ENCODE results near the gene ZNF587B. TPM values are rescaled to one million over a fixed set of nuclear protein-coding genes. Genes with fewer than 3 reads are reported as not detected.
A peak's percentile ranks its signal among the peaks of the same experiment; 100 is the strongest.
"Not testable (repeated sequence)": the region's sequence is repeated elsewhere in the genome, so short reads cannot be mapped to it uniquely, and the experiment has no call there.

Gene ZNF587B
- polyA plus RNA-seq, 3 donors, result 0.18 to 6.6 (median 0.56) TPM

DNA sequence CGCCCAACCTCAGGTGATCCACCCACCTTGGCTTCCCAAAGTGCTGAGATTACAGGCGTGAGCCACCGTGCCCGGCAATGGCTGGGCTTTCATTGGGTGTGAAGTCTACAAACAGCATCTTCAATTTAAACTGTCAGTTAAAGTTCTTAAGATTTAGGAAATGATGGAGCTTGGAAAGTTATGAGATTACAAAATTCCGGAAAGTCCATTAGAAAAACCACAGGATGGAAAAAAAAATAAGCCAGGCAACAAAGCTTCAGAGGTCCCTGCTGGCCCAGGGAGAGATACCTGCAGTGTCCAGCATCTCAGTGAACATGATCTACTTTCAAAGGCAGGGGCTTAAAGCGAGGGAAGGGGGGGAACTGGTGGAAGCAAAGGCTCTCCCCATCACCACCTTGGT lies 4.6 kb upstream of the ZNF587B start:
- Histone ChIP-seq H3K9me3 (replicated peaks in 1 of 2; ENCODE audit: control insufficient read depth in 1 of 2, insufficient read depth in 1 of 2, low read length in 2 of 2) (peaks cover 0 to 5% of the 10 kb centered on the region in 2 donors), H3K79me2 (ENCODE audit: insufficient read depth, low read length) (peaks cover 74% of the 10 kb centered on the region), H3K4me1 (ENCODE audit: control insufficient read depth in 1 of 2, insufficient read depth in 2 of 2, low read length in 2 of 2) (peaks cover under 1 to 6% of the 10 kb centered on the region in 2 donors), H3K4me3 (replicated peaks in 1 of 3; ENCODE audit: low read depth in 2 of 3, low read length in 3 of 3) (no peak overlapping the region), H4K20me1 (ENCODE audit: insufficient read depth, low read length) (no peaks in the 10 kb centered on the region), H3K9ac (ENCODE audit: insufficient read depth, low read length, poor library complexity, severe bottlenecking) (no peak overlapping the region), H3K36me3 (replicated peaks in 1 of 2; ENCODE audit: control insufficient read depth in 1 of 2, insufficient read depth in 2 of 2, low read length in 2 of 2) (peaks cover 0 to 2% of the 10 kb centered on the region in 2 donors), H3K27me3 (ENCODE audit: control insufficient read depth in 2 of 2, insufficient read depth in 2 of 2, low read length in 2 of 2) (no peaks in the 10 kb centered on the region), H3K4me2 (replicated peaks; ENCODE audit: extremely low read depth, low read length, poor library complexity, severe bottlenecking) (no peak overlapping the region), H2AFZ (ENCODE audit: insufficient read depth, low read depth, low read length, poor library complexity, severe bottlenecking) (no peak overlapping the region), H3K27ac (ENCODE audit: low read depth in 1 of 2, low read length in 2 of 2) (no peak overlapping the region)
- TF ChIP-seq, protein P1, sequence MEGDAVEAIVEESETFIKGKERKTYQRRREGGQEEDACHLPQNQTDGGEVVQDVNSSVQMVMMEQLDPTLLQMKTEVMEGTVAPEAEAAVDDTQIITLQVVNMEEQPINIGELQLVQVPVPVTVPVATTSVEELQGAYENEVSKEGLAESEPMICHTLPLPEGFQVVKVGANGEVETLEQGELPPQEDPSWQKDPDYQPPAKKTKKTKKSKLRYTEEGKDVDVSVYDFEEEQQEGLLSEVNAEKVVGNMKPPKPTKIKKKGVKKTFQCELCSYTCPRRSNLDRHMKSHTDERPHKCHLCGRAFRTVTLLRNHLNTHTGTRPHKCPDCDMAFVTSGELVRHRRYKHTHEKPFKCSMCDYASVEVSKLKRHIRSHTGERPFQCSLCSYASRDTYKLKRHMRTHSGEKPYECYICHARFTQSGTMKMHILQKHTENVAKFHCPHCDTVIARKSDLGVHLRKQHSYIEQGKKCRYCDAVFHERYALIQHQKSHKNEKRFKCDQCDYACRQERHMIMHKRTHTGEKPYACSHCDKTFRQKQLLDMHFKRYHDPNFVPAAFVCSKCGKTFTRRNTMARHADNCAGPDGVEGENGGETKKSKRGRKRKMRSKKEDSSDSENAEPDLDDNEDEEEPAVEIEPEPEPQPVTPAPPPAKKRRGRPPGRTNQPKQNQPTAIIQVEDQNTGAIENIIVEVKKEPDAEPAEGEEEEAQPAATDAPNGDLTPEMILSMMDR (IDR thresholded peaks at IDR 0.05), result no peak
- DNase-seq, result no peak
- no peak overlapping the region for H3K4me3 Mint-ChIP-seq
- peaks cover 12% of the 10 kb centered on the region for H3K4me1 Mint-ChIP-seq
- H3K27me3 Mint-ChIP-seq (ENCODE audit: low read depth in 3 of 3), result peaks cover 0 to 1% (median 0%) of the 10 kb centered on the region in 3 donors
- H3K9me3 Mint-ChIP-seq, result peaks cover 4 to 6% (median 5%) of the 10 kb centered on the region in 7 donors
- peak overlapping the region in 1 of 7 donors; percentile 22 for H3K27ac Mint-ChIP-seq
- intact Hi-C loops (cut with micrococcal nuclease), result no loop called here
- H3K36me3 Mint-ChIP-seq, result peaks cover 28 to 53% of the 10 kb centered on the region in 2 donors
- WGBS (ENCODE audit: insufficient coverage), result 100% methylated on average over 4 of the region's 6 CpGs

DNA sequence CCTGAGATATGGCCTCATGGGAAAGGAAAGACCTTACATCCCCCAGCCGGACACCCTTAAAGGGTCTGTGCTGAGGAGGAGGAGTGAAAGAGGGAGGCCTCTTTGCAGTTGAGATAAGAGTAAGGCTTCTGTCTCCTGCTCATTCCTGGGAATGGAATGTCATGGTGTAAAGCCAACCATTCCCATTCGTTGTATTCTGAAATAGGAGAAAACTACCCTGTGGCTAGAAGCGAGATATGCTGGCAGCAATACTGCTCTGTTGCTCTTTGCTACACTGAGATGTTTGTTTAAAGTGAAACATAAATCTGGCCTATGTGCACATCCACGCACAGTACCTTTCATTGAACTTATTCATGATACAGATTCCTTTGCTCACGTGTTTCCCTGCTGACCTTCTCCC lies 783 bp upstream of the ZNF587B start:
- H3K27ac Mint-ChIP-seq, result peak overlapping the region in 1 of 7 donors; percentile 42
- no peaks in the 10 kb centered on the region for H4K20me1 ChIP-seq (ENCODE audit: insufficient read depth, low read length)
- intact Hi-C loops (cut with micrococcal nuclease), result no loop called here
- 100% methylated on average over 1 of the region's 5 CpGs for WGBS (ENCODE audit: insufficient coverage)
- no peak overlapping the region for H2AFZ ChIP-seq (ENCODE audit: insufficient read depth, low read depth, low read length, poor library complexity, severe bottlenecking)
- H3K4me1 Mint-ChIP-seq, result no peaks in the 10 kb centered on the region
- H3K9me3 ChIP-seq (replicated peaks in 1 of 2; ENCODE audit: control insufficient read depth in 1 of 2, insufficient read depth in 1 of 2, low read length in 2 of 2), result peaks cover 0 to 5% of the 10 kb centered on the region in 2 donors
- H3K4me3 Mint-ChIP-seq, result no peak overlapping the region
- H3K27me3 ChIP-seq (ENCODE audit: control insufficient read depth in 2 of 2, insufficient read depth in 2 of 2, low read length in 2 of 2), result no peaks in the 10 kb centered on the region
- TF ChIP-seq, protein P1 (IDR thresholded peaks at IDR 0.05), result no peak
- H3K27ac ChIP-seq (ENCODE audit: low read depth in 1 of 2, low read length in 2 of 2), result no peak overlapping the region
- H3K9me3 Mint-ChIP-seq, result peaks cover 4 to 8% (median 5%) of the 10 kb centered on the region in 7 donors
- no peak overlapping the region for H3K4me2 ChIP-seq (replicated peaks; ENCODE audit: extremely low read depth, low read length, poor library complexity, severe bottlenecking)
- H3K36me3 Mint-ChIP-seq, result peaks cover 20 to 49% of the 10 kb centered on the region in 2 donors
- no peak for DNase-seq
- no peaks in the 10 kb centered on the region for H3K4me1 ChIP-seq (ENCODE audit: control insufficient read depth in 1 of 2, insufficient read depth in 2 of 2, low read length in 2 of 2)
- peaks cover 63% of the 10 kb centered on the region for H3K79me2 ChIP-seq (ENCODE audit: insufficient read depth, low read length)
- H3K4me3 ChIP-seq (replicated peaks in 1 of 3; ENCODE audit: low read depth in 2 of 3, low read length in 3 of 3), result no peak overlapping the region
- no peak overlapping the region for H3K9ac ChIP-seq (ENCODE audit: insufficient read depth, low read length, poor library complexity, severe bottlenecking)
- H3K27me3 Mint-ChIP-seq (ENCODE audit: low read depth in 3 of 3), result no peaks in the 10 kb centered on the region
- H3K36me3 ChIP-seq (replicated peaks in 1 of 2; ENCODE audit: control insufficient read depth in 1 of 2, insufficient read depth in 2 of 2, low read length in 2 of 2), result no peaks in the 10 kb centered on the region

GRCh38 chr19:57836991-57837390 lies 6.9 kb downstream of the ZNF587B start:
- H3K36me3 ChIP-seq (replicated peaks in 1 of 2; ENCODE audit: control insufficient read depth in 1 of 2, insufficient read depth in 2 of 2, low read length in 2 of 2), result peaks cover 10 to 28% of the 10 kb centered on the region in 2 donors
- H4K20me1 ChIP-seq (ENCODE audit: insufficient read depth, low read length); H3K27me3 Mint-ChIP-seq (ENCODE audit: low read depth in 3 of 3); H3K9me3 ChIP-seq (replicated peaks in 1 of 2; ENCODE audit: control insufficient read depth in 1 of 2, insufficient read depth in 1 of 2, low read length in 2 of 2); DNase-seq; H3K4me3 ChIP-seq (replicated peaks in 1 of 3; ENCODE audit: low read depth in 2 of 3, low read length in 3 of 3); H3K4me2 ChIP-seq (replicated peaks; ENCODE audit: extremely low read depth, low read length, poor library complexity, severe bottlenecking); H3K79me2 ChIP-seq (ENCODE audit: insufficient read depth, low read length); H3K27me3 ChIP-seq (ENCODE audit: control insufficient read depth in 2 of 2, insufficient read depth in 2 of 2, low read length in 2 of 2); intact Hi-C loops (cut with micrococcal nuclease); H3K4me3 Mint-ChIP-seq; H3K27ac Mint-ChIP-seq; H3K9ac ChIP-seq (ENCODE audit: insufficient read depth, low read length, poor library complexity, severe bottlenecking); H3K4me1 Mint-ChIP-seq; H3K9me3 Mint-ChIP-seq; H3K4me1 ChIP-seq (ENCODE audit: control insufficient read depth in 1 of 2, insufficient read depth in 2 of 2, low read length in 2 of 2); H3K27ac ChIP-seq (ENCODE audit: low read depth in 1 of 2, low read length in 2 of 2); H2AFZ ChIP-seq (ENCODE audit: insufficient read depth, low read depth, low read length, poor library complexity, severe bottlenecking): not testable (repeated sequence)
- 96% methylated on average over 3 of the region's 5 CpGs for WGBS (ENCODE audit: insufficient coverage)
- H3K36me3 Mint-ChIP-seq, result peaks cover 32 to 50% of the 10 kb centered on the region in 2 donors

Data from CD14-positive monocyte (primary cell).